Astrocyte (in vitro differentiated cells and primary cell): ENCODE results near the gene CPLX1. TPM values are rescaled to one million over a fixed set of nuclear protein-coding genes. Genes with fewer than 3 reads are reported as not detected.
"Not testable (repeated sequence)": the region's sequence is repeated elsewhere in the genome, so short reads cannot be mapped to it uniquely, and the experiment has no call there.

Experiments
- DNase-seq: peaks from one replicate; pipeline ENCODE4 v3.0.0-alpha.2; 2010; ENCODE audit warnings: low read depth
- FAIRE-seq: peaks from 2 replicates; lab custom pipeline; 2011; peaks lifted over from hg19 to GRCh38; lab: Jason Lieb, UNC
- H2AFZ ChIP-seq: 2 replicates; pipeline ENCODE4 v1.6.0; 2012; ENCODE audit warnings: low read depth, low read length, inconsistent platforms
- H3K27ac ChIP-seq: 2 replicates; pipeline ENCODE4 v1.5.1; 2011; ENCODE audit warnings: low read depth, low read length, inconsistent platforms
- H3K27me3 ChIP-seq: 2 replicates; pipeline ENCODE4 v1.6.0; 2011; ENCODE audit warnings: low read length, inconsistent platforms; ENCODE audit not compliant: insufficient read depth
- H3K36me3 ChIP-seq: 2 replicates; pipeline ENCODE4 v1.5.1; 2011; ENCODE audit warnings: low read length, inconsistent platforms; ENCODE audit not compliant: insufficient read depth
- H3K4me1 ChIP-seq: 2 replicates; pipeline ENCODE4 v1.5.1; 2011; ENCODE audit warnings: low read length, inconsistent platforms; ENCODE audit not compliant: insufficient read depth
- H3K4me2 ChIP-seq: 2 replicates; pipeline ENCODE4 v1.6.0; 2012; ENCODE audit warnings: low read length, inconsistent platforms
- H3K4me3 ChIP-seq: 2 replicates; pipeline ENCODE4 v1.5.1; 2011; ENCODE audit warnings: low read depth, mild to moderate bottlenecking, low read length, inconsistent platforms; ENCODE audit not compliant: insufficient read depth
- H3K79me2 ChIP-seq: 2 replicates; pipeline ENCODE4 v1.6.0; 2012; ENCODE audit warnings: mild to moderate bottlenecking, low read length, inconsistent platforms; ENCODE audit not compliant: insufficient read depth
- H3K9ac ChIP-seq: 2 replicates; pipeline ENCODE4 v1.6.0; 2012; ENCODE audit warnings: mild to moderate bottlenecking, low read length, inconsistent platforms
- H3K9me3 ChIP-seq: 2 replicates; pipeline ENCODE4 v1.5.1; 2012; ENCODE audit warnings: low read depth, mild to moderate bottlenecking, low read length, inconsistent platforms; ENCODE audit not compliant: insufficient read depth
- H4K20me1 ChIP-seq: 2 replicates; pipeline ENCODE4 v1.6.0; 2012; ENCODE audit warnings: low read length, inconsistent platforms; ENCODE audit not compliant: insufficient read depth
- H3K27ac Mint-ChIP-seq: one replicate; pipeline ENCODE4 v1.8.0; 2021; ENCODE audit warnings: mild to moderate bottlenecking, mixed read lengths; ENCODE audit not compliant: unreplicated experiment
- H3K27me3 Mint-ChIP-seq: one replicate; pipeline ENCODE4 v1.8.0; 2021; ENCODE audit warnings: low read depth, mixed read lengths; ENCODE audit not compliant: unreplicated experiment
- H3K36me3 Mint-ChIP-seq: one replicate; pipeline ENCODE4 v1.8.0; 2021; ENCODE audit warnings: low read depth, mixed read lengths; ENCODE audit not compliant: unreplicated experiment
- H3K4me1 Mint-ChIP-seq: one replicate; pipeline ENCODE4 v1.8.0; 2021; ENCODE audit warnings: low read depth, mixed read lengths; ENCODE audit not compliant: unreplicated experiment
- H3K4me3 Mint-ChIP-seq: one replicate; pipeline ENCODE4 v1.8.0; 2021; ENCODE audit warnings: mild to moderate bottlenecking, moderate library complexity, mixed read lengths; ENCODE audit not compliant: unreplicated experiment
- H3K9me3 Mint-ChIP-seq: one replicate; pipeline ENCODE4 v1.8.0; 2021; ENCODE audit warnings: mild to moderate bottlenecking, mixed read lengths; ENCODE audit not compliant: unreplicated experiment
- EZH2 ChIP-seq: IDR thresholded peaks from 2 replicates; pipeline ENCODE4 v1.6.1; 2012; ENCODE audit warnings: mild to moderate bottlenecking, low read length, inconsistent platforms; ENCODE audit not compliant: insufficient read depth
- total RNA-seq: library from RNA; stranded (reverse); gene quantifications from 2 replicates; pipeline ENCODE4 v1.2.1, GENCODE V29; 2021
- TF ChIP-seq, protein P1 (sequence below): IDR thresholded peaks from 2 replicates; pipeline ENCODE4 v1.5.1; 2011; ENCODE audit warnings: low read depth, mild to moderate bottlenecking, inconsistent platforms, low read length, moderate library complexity; ENCODE audit not compliant: insufficient read depth

Gene CPLX1
- total RNA-seq, 1 donor from 2014 or later = 1.9 TPM

DNA sequence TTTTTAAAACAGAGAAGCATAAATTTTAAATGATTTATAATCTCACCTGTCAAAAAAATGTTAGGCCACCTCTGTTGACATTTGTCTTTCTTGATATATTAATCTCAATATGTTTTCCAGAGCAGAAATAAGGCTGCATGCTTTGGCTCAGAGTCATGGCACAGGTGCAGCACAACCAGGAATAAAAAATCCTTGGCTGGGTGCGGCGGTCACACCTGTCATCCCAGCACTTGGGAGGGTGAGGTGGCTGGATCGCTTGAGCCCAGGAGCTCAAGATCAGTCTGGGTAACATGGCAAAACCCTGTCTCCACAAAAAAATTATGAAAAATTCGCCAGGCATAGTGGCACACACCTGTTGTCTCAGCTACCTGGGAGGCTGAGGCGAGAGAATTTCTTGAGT, 18.1 kb downstream of the CPLX1 start:
- H3K4me3 Mint-ChIP-seq = no peak overlapping the region
- H3K9me3 ChIP-seq = no peaks in the 10 kb centered on the region
- TF ChIP-seq, protein P1, sequence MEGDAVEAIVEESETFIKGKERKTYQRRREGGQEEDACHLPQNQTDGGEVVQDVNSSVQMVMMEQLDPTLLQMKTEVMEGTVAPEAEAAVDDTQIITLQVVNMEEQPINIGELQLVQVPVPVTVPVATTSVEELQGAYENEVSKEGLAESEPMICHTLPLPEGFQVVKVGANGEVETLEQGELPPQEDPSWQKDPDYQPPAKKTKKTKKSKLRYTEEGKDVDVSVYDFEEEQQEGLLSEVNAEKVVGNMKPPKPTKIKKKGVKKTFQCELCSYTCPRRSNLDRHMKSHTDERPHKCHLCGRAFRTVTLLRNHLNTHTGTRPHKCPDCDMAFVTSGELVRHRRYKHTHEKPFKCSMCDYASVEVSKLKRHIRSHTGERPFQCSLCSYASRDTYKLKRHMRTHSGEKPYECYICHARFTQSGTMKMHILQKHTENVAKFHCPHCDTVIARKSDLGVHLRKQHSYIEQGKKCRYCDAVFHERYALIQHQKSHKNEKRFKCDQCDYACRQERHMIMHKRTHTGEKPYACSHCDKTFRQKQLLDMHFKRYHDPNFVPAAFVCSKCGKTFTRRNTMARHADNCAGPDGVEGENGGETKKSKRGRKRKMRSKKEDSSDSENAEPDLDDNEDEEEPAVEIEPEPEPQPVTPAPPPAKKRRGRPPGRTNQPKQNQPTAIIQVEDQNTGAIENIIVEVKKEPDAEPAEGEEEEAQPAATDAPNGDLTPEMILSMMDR = no peak
- no peak for TF ChIP-seq EZH2
- H3K4me1 ChIP-seq = no peaks in the 10 kb centered on the region
- peaks cover 4% of the 10 kb centered on the region for H3K36me3 Mint-ChIP-seq
- no peak overlapping the region for H3K9ac ChIP-seq
- H3K27ac Mint-ChIP-seq = no peak overlapping the region
- H2AFZ ChIP-seq = no peak overlapping the region
- FAIRE-seq (no peak), DNase-seq (no peak)
- H3K9me3 Mint-ChIP-seq = peaks cover 15% of the 10 kb centered on the region
- H3K27me3 Mint-ChIP-seq = peaks cover 46% of the 10 kb centered on the region
- H3K4me2 ChIP-seq = no peak overlapping the region
- no peaks in the 10 kb centered on the region for H4K20me1 ChIP-seq
- no peak overlapping the region for H3K4me3 ChIP-seq
- H3K27me3 ChIP-seq = peaks cover 12% of the 10 kb centered on the region
- H3K27ac ChIP-seq = no peak overlapping the region
- H3K36me3 ChIP-seq = no peaks in the 10 kb centered on the region
- no peaks in the 10 kb centered on the region for H3K79me2 ChIP-seq
- no peaks in the 10 kb centered on the region for H3K4me1 Mint-ChIP-seq

DNA sequence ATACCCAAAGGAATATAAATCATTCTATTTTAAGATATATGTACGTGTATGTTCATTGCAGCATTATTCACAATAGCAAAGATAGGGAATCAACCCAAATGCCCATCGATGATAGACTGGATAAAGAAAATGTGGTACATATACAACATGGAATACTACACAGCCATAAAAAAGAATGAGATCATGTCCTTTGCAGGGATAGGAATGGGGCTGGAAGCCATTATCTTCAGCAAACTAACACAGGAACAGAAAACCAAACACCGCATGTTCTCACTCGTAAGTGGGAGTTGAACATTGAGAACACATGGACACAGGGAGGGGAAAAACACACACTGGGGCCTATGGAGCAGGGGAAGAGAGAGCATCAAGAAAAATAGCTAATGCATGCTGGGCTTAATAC, 18.9 kb downstream of the CPLX1 start:
- H3K9ac ChIP-seq, H3K4me3 ChIP-seq, H3K79me2 ChIP-seq, H3K36me3 Mint-ChIP-seq, H3K4me1 Mint-ChIP-seq, H3K27ac ChIP-seq, H3K27ac Mint-ChIP-seq, FAIRE-seq, H3K4me2 ChIP-seq, H3K4me3 Mint-ChIP-seq, H3K9me3 ChIP-seq, H3K27me3 ChIP-seq, H4K20me1 ChIP-seq, DNase-seq, H2AFZ ChIP-seq, H3K36me3 ChIP-seq, H3K4me1 ChIP-seq: not testable (repeated sequence)
- H3K27me3 Mint-ChIP-seq = peaks cover 41% of the 10 kb centered on the region
- H3K9me3 Mint-ChIP-seq = peaks cover 15% of the 10 kb centered on the region

DNA sequence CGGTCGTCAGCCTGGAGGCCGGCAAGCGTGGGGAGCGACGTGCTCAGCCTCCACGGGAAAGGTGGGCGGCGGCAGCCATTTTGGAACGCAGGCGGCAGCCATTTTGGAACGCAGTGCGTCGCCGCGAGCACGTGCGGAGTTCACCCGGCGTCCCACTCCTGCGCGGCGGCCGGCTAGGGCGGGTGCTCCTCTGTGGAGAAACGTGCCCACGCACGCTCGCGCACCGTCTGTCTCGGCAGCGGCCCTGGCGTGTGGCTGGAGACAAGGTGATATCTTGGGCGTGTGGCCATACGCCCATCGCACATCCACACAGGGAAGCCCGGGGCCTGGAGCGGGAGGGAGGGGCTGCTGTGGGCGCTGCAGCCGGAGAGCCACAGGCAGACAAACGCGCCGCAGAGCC, 21.1 kb downstream of the CPLX1 start:
- no peak overlapping the region for H3K4me3 ChIP-seq
- Mint-ChIP-seq H3K27ac (no peak overlapping the region), H3K4me3 (no peak overlapping the region), H3K36me3 (peaks cover 3% of the 10 kb centered on the region), H3K9me3 (peaks cover 8% of the 10 kb centered on the region), H3K27me3 (peaks cover 35% of the 10 kb centered on the region), H3K4me1 (no peaks in the 10 kb centered on the region)
- peaks cover 7% of the 10 kb centered on the region for H3K9me3 ChIP-seq
- no peak overlapping the region for H3K9ac ChIP-seq
- FAIRE-seq (no peak), DNase-seq (no peak)
- no peaks in the 10 kb centered on the region for H3K36me3 ChIP-seq
- H3K4me2 ChIP-seq = no peak overlapping the region
- TF ChIP-seq EZH2 = no peak
- TF ChIP-seq, protein P1 = no peak
- H3K27ac ChIP-seq = no peak overlapping the region
- H3K4me1 ChIP-seq = no peaks in the 10 kb centered on the region
- no peak overlapping the region for H2AFZ ChIP-seq
- H3K27me3 ChIP-seq = peaks cover 10% of the 10 kb centered on the region
- H3K79me2 ChIP-seq = no peaks in the 10 kb centered on the region
- H4K20me1 ChIP-seq = no peaks in the 10 kb centered on the region
